Endothelial cell (in vitro differentiated cells): ENCODE results near the gene USP37. TPM values are rescaled to one million over a fixed set of nuclear protein-coding genes. Genes with fewer than 3 reads are reported as not detected.
"Not testable (repeated sequence)": the region's sequence is repeated elsewhere in the genome, so short reads cannot be mapped to it uniquely, and the experiment has no call there.

Experiments
- DNase-seq: peaks from one replicate; pipeline ENCODE4 v3.0.0; 2021; ENCODE audit warnings: low spot score
- H3K27ac Mint-ChIP-seq: one replicate; pipeline ENCODE4 v1.8.0; 2021; ENCODE audit warnings: mixed read lengths, inconsistent platforms; ENCODE audit not compliant: unreplicated experiment
- H3K27me3 Mint-ChIP-seq: one replicate; pipeline ENCODE4 v1.8.0; 2021; ENCODE audit warnings: mild to moderate bottlenecking, moderate library complexity, mixed read lengths, inconsistent platforms; ENCODE audit not compliant: unreplicated experiment
- H3K36me3 Mint-ChIP-seq: one replicate; pipeline ENCODE4 v1.8.0; 2021; ENCODE audit warnings: mild to moderate bottlenecking, low read depth, mixed read lengths, inconsistent platforms; ENCODE audit not compliant: unreplicated experiment
- H3K4me1 Mint-ChIP-seq: one replicate; pipeline ENCODE4 v1.8.0; 2021; ENCODE audit warnings: mild to moderate bottlenecking, mixed read lengths, inconsistent platforms; ENCODE audit not compliant: unreplicated experiment
- H3K4me3 Mint-ChIP-seq: one replicate; pipeline ENCODE4 v1.8.0; 2021; ENCODE audit warnings: mild to moderate bottlenecking, mixed read lengths, inconsistent platforms; ENCODE audit not compliant: unreplicated experiment
- H3K9me3 Mint-ChIP-seq: one replicate; pipeline ENCODE4 v1.8.0; 2021; ENCODE audit warnings: mixed read lengths, inconsistent platforms; ENCODE audit not compliant: unreplicated experiment
- CTCF ChIP-seq: fragments of 200-600 bp; sonication (generic); IDR thresholded peaks from one replicate; pipeline ENCODE4 v1.5.0; 2021; ENCODE audit warnings: antibody characterized with exemption; ENCODE audit not compliant: unreplicated experiment
- total RNA-seq: library from RNA; stranded (reverse); fragmentation: NEBNext Ultra II Directional; extraction: Animal tissue kit (Norgen Biotek cat#: 25700); gene quantifications from one replicate; pipeline ENCODE4 v1.2.1, GENCODE V29; 2021; ENCODE audit not compliant: unreplicated experiment

USP37 gene
- total RNA-seq, 1 donor from 2014 or later = 16.1 TPM

- peaks cover 28% of the 10 kb centered on the region for H3K36me3 Mint-ChIP-seq
- H3K4me3 Mint-ChIP-seq = no peak overlapping the region
- no peak for TF ChIP-seq CTCF
- no peak for DNase-seq
- no peak overlapping the region for H3K27ac Mint-ChIP-seq
- no peaks in the 10 kb centered on the region for H3K4me1 Mint-ChIP-seq
- H3K27me3 Mint-ChIP-seq = no peaks in the 10 kb centered on the region
- no peaks in the 10 kb centered on the region for H3K9me3 Mint-ChIP-seq
These were observed 31.2 kb downstream of the USP37 start for GRCh38 chr2:218536804-218537494.

GRCh38 chr2:218529990-218530389 is 38.2 kb downstream of the USP37 start:
- no peak for TF ChIP-seq CTCF
- no peak for DNase-seq
- Mint-ChIP-seq H3K4me1 (no peaks in the 10 kb centered on the region), H3K4me3 (no peak overlapping the region), H3K27ac (no peak overlapping the region), H3K27me3 (no peaks in the 10 kb centered on the region), H3K36me3 (peaks cover 34% of the 10 kb centered on the region), H3K9me3 (no peaks in the 10 kb centered on the region)

- Mint-ChIP-seq H3K4me3 (peak overlapping the region; percentile 25), H3K36me3 (peaks cover 44% of the 10 kb centered on the region)
- H3K9me3 Mint-ChIP-seq, H3K27ac Mint-ChIP-seq, H3K4me1 Mint-ChIP-seq, H3K27me3 Mint-ChIP-seq, DNase-seq: not testable (repeated sequence)
These were observed 39.7 kb downstream of the USP37 start for GRCh38 chr2:218528409-218528808.

- no peak for TF ChIP-seq CTCF
- H3K4me1 Mint-ChIP-seq = no peaks in the 10 kb centered on the region
- no peak for DNase-seq
- H3K27ac Mint-ChIP-seq = no peak overlapping the region
- H3K27me3 Mint-ChIP-seq = peaks cover 1% of the 10 kb centered on the region
- no peak overlapping the region for H3K4me3 Mint-ChIP-seq
- H3K36me3 Mint-ChIP-seq = peaks cover 42% of the 10 kb centered on the region
- H3K9me3 Mint-ChIP-seq = no peaks in the 10 kb centered on the region
These were observed 44.5 kb downstream of the USP37 start for GRCh38 chr2:218523651-218524050.

- H3K36me3 Mint-ChIP-seq = peaks cover 19% of the 10 kb centered on the region
- no peaks in the 10 kb centered on the region for H3K9me3 Mint-ChIP-seq
- no peaks in the 10 kb centered on the region for H3K4me1 Mint-ChIP-seq
- DNase-seq = no peak
- TF ChIP-seq CTCF = no peak
- peaks cover 1% of the 10 kb centered on the region for H3K27me3 Mint-ChIP-seq
- no peak overlapping the region for H3K4me3 Mint-ChIP-seq
- H3K27ac Mint-ChIP-seq = no peak overlapping the region
These were observed 49.3 kb downstream of the USP37 start for GRCh38 chr2:218518876-218519275.
